Stimulated activated naive CD4-positive, alpha-beta T cell (primary cell): ENCODE results near the gene SYTL3.

Experiments
- DNase-seq, 6 experiments: peaks; one replicate each; lab custom pipeline; 2025; lab: John Stamatoyannopoulos, UW

The SYTL3 gene

GRCh38 chr6:158722176-158722729 lies 72.4 kb downstream of the SYTL3 start:
- DNase-seq = no peak

- DNase-seq = no peak
Measured at GRCh38 chr6:158725704-158726103, 75.8 kb downstream of the SYTL3 start.

- no peak for DNase-seq
Measured at GRCh38 chr6:158729906-158730540, 80.2 kb downstream of the SYTL3 start.

GRCh38 chr6:158730541-158730907 lies 80.7 kb downstream of the SYTL3 start:
- no peak for DNase-seq

- no peak for DNase-seq
Measured at GRCh38 chr6:158735009-158735408, 85.2 kb downstream of the SYTL3 start.

- DNase-seq = no peak
Measured at GRCh38 chr6:158737082-158737709, 87.3 kb downstream of the SYTL3 start.

- DNase-seq = no peak
Measured at GRCh38 chr6:158737710-158738615, 88.1 kb downstream of the SYTL3 start.

GRCh38 chr6:158739673-158740072 lies 89.8 kb downstream of the SYTL3 start:
- DNase-seq = no peak

- peak in 1 of 6 experiments; percentile 29 for DNase-seq
Measured at GRCh38 chr6:158743033-158743651, 93.3 kb downstream of the SYTL3 start.

- DNase-seq = no peak
Measured at GRCh38 chr6:158744986-158745430, 95.2 kb downstream of the SYTL3 start.

GRCh38 chr6:158751224-158751623 lies 101.4 kb downstream of the SYTL3 start:
- no peak for DNase-seq

- DNase-seq = no peak
Measured at GRCh38 chr6:158751921-158752320, 102.1 kb downstream of the SYTL3 start.

GRCh38 chr6:158752613-158753012 lies 102.8 kb downstream of the SYTL3 start:
- DNase-seq = no peak

GRCh38 chr6:158753811-158754210 lies 104.0 kb downstream of the SYTL3 start:
- DNase-seq = no peak

GRCh38 chr6:158754738-158755137 lies 104.9 kb downstream of the SYTL3 start:
- no peak for DNase-seq

GRCh38 chr6:158755636-158756035 lies 105.8 kb downstream of the SYTL3 start:
- DNase-seq = no peak

GRCh38 chr6:158756126-158756525 lies 106.3 kb downstream of the SYTL3 start:
- DNase-seq = no peak

GRCh38 chr6:158756977-158757752 lies 107.3 kb downstream of the SYTL3 start:
- no peak for DNase-seq

GRCh38 chr6:158757753-158758090 lies 107.9 kb downstream of the SYTL3 start:
- peak in 2 of 6 experiments; percentile 19 to 23 for DNase-seq

- DNase-seq = no peak
Measured at GRCh38 chr6:158758451-158758860, 108.6 kb downstream of the SYTL3 start.

GRCh38 chr6:158758941-158759479 lies 109.2 kb downstream of the SYTL3 start:
- DNase-seq = no peak
